Peyer's patch (tissue), 4 donors: Measurements from ENCODE around the gene OR7G3.

ENCODE experiments used
- POLR2A ChIP-seq, 2 donors: fragments of 450-650 bp; IDR thresholded peaks; one replicate each; pipeline ENCODE4 v1.5.1; 2017; ENCODE audit warnings: antibody characterized with exemption in 2 of 2, mild to moderate bottlenecking in 2 of 2, moderate library complexity in 2 of 2
- TF ChIP-seq, protein P1 (sequence below), 6 experiments: fragments of 450-650 bp in 4 of 6; fragments of 200-600 bp in 2 of 6; sonication (generic) in 1 of 6; IDR thresholded peaks; one replicate each; pipeline ENCODE4 v1.5.1; 2017 to 2019; ENCODE audit warnings: antibody characterized with exemption in 6 of 6, mild to moderate bottlenecking in 3 of 6, moderate library complexity in 1 of 6

DNA sequence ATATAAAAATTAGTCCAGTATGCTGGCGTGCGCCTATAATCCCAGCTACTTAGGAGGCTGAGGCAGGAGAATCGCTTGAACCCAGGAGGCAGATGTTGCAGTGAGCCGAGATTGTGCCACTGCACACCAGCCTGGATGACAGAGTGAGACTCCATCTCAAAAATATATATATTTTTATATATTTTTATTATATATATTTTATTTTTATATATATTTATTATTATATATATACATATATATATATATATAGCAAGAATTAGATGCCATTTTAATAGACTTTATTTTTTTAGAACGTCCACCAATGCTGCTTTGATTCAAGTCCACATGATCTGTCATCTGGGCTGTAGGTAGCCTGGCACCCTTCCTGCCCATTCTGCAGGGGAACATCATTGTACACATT is 48.6 kb upstream of the OR7G3 start:
- TF ChIP-seq, protein P1, sequence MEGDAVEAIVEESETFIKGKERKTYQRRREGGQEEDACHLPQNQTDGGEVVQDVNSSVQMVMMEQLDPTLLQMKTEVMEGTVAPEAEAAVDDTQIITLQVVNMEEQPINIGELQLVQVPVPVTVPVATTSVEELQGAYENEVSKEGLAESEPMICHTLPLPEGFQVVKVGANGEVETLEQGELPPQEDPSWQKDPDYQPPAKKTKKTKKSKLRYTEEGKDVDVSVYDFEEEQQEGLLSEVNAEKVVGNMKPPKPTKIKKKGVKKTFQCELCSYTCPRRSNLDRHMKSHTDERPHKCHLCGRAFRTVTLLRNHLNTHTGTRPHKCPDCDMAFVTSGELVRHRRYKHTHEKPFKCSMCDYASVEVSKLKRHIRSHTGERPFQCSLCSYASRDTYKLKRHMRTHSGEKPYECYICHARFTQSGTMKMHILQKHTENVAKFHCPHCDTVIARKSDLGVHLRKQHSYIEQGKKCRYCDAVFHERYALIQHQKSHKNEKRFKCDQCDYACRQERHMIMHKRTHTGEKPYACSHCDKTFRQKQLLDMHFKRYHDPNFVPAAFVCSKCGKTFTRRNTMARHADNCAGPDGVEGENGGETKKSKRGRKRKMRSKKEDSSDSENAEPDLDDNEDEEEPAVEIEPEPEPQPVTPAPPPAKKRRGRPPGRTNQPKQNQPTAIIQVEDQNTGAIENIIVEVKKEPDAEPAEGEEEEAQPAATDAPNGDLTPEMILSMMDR (IDR thresholded peaks at IDR 0.05) = no peak
- no peak for TF ChIP-seq POLR2A (IDR thresholded peaks at IDR 0.05)
